ENCODE data around the gene NAP1L1.

DNA sequence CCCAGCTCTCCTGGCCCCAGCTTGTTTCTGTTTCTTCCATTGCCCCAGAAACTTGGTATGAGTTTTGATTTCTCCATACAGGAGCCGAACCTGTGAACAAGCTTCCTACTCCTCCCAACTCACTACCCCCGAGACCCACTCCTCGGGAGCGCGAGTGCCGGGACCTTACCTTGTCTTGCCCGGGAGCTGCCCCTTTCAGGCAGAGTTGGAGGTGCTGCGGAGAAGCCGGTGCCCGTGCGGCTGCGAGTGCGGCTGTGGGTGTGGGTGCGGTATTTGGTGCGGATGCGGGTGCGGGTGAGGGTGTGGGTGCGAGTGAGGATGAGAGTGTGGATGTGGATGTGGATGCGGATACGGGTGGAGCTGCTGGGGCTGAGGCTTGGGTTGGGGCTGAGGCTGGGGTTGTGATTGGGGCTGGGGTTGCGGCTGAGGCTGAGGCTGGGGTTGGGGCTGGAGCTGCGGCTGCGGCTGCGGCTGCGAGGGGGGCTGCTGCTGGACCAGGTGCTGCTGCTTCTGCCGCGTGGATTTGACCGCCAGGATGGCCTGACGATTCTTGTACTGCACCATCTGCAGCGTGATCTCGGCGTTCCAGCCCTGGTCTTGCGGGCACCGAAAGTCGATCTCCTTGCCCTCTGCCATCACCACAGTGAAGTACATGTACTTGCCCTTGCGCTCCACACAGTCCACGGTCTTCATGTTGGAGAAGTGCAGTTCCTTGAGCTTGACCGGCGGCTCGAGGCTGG, 54.0 kb downstream of the NAP1L1 start:
- TF ChIP-seq, protein P1, sequence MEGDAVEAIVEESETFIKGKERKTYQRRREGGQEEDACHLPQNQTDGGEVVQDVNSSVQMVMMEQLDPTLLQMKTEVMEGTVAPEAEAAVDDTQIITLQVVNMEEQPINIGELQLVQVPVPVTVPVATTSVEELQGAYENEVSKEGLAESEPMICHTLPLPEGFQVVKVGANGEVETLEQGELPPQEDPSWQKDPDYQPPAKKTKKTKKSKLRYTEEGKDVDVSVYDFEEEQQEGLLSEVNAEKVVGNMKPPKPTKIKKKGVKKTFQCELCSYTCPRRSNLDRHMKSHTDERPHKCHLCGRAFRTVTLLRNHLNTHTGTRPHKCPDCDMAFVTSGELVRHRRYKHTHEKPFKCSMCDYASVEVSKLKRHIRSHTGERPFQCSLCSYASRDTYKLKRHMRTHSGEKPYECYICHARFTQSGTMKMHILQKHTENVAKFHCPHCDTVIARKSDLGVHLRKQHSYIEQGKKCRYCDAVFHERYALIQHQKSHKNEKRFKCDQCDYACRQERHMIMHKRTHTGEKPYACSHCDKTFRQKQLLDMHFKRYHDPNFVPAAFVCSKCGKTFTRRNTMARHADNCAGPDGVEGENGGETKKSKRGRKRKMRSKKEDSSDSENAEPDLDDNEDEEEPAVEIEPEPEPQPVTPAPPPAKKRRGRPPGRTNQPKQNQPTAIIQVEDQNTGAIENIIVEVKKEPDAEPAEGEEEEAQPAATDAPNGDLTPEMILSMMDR (IDR thresholded peaks at IDR 0.05): no peak
- no peak for TF ChIP-seq POLR2A (IDR thresholded peaks at IDR 0.05)

All from uterus (tissue), 2 donors.